ENCODE data around the gene FGGY. TPM values are rescaled to one million over a fixed set of nuclear protein-coding genes. Genes with fewer than 3 reads are reported as not detected.

The FGGY gene, protein sequence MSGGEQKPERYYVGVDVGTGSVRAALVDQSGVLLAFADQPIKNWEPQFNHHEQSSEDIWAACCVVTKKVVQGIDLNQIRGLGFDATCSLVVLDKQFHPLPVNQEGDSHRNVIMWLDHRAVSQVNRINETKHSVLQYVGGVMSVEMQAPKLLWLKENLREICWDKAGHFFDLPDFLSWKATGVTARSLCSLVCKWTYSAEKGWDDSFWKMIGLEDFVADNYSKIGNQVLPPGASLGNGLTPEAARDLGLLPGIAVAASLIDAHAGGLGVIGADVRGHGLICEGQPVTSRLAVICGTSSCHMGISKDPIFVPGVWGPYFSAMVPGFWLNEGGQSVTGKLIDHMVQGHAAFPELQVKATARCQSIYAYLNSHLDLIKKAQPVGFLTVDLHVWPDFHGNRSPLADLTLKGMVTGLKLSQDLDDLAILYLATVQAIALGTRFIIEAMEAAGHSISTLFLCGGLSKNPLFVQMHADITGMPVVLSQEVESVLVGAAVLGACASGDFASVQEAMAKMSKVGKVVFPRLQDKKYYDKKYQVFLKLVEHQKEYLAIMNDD
- 1.4 to 3.6 TPM (median 2.0 TPM) in 5 replicates for total RNA-seq (2022; extraction: Qiagen RNA extraction)

DNA sequence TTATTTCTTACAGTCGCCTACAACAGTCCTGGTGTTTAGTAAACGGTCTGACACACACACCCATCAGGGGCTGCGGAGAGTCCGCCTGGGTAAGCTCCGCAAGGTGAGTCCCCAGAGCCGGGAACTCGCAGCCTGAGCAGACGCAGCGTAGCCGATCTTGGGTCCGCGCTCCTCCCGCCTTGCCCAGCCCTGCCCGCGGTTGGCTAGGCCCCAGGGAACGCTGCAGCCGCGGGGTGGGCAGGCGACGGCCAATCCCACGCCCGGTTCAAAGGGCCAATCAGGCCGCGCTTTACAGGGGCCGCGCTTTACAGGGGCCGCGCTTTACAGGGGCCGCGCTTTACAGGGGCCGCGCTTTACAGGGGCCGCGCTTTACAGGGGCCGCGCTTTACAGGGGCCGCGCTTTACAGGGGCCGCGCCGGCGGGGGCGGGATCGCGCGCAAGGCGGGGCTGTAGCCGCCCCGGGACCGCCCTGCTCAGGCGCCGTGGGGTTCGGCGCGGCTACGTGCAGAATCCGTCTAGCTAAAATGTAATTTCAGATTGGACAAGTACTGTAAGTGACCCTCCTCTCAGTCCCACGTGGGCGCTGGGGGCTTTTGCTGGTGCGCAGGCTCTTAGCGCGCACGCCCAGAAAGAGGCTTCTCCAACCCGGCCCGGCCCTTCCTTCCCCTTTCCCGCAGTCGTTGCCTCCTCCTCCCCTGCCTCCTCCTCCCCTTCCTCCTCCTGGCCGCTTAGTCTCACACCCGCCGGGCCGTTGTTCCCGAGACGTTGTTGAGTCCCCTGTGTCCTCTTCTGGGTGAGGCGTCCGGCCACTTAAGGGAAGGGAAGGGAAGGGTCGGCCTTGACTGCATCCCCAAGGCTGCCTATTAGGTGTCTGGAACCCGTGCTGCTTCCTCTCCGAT is at the start of gene FGGY:
TSS of gene FGGY (plus strand) at position 737 of the 899 bp plus-strand sequence. CDS start 24,456 bp downstream, outside the sequence.

